Gastrocnemius medialis (tissue), 4 donors: ENCODE measurements around the gene CASP9.

Source experiments
- POLR2A ChIP-seq, 2 donors: fragments of 450-650 bp; IDR thresholded peaks; one replicate each; pipeline ENCODE4 v1.6.1; 2017; ENCODE audit warnings: antibody characterized with exemption in 2 of 2, mild to moderate bottlenecking in 2 of 2, moderate library complexity in 2 of 2
- TF ChIP-seq, protein P1 (sequence below), 5 experiments: fragments of 450-650 bp in 3 of 5; fragments of 200-600 bp in 2 of 5; sonication (generic) in 2 of 5; IDR thresholded peaks in 4 of 5; conservative IDR thresholded peaks in 1 of 5; 1 replicate in 4 of 5; 2 replicates in 1 of 5; pipeline ENCODE4 v1.5.1; 2016 to 2019; ENCODE audit warnings: antibody characterized with exemption in 5 of 5, mild to moderate bottlenecking in 3 of 5, moderate library complexity in 3 of 5

DNA sequence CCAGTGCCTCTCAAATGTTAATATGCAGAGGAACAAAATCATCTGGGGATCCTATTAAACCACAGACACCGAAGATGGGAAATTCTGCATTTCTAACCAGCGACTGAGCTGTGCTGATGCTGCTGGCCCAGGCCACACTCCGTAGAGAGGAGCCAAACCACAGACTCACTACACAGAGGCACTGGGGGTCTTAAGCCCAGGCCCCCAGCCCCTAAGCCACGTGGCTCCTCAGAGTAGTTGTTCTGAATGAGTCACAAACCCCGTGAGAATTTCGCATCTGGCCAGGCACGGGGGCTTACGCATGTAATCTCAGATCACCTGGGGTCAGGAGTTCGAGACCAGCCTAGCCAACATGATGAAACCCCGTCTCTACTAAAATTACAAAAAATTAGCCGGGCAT lies 70.3 kb downstream of the CASP9 start:
- TF ChIP-seq, protein P1, sequence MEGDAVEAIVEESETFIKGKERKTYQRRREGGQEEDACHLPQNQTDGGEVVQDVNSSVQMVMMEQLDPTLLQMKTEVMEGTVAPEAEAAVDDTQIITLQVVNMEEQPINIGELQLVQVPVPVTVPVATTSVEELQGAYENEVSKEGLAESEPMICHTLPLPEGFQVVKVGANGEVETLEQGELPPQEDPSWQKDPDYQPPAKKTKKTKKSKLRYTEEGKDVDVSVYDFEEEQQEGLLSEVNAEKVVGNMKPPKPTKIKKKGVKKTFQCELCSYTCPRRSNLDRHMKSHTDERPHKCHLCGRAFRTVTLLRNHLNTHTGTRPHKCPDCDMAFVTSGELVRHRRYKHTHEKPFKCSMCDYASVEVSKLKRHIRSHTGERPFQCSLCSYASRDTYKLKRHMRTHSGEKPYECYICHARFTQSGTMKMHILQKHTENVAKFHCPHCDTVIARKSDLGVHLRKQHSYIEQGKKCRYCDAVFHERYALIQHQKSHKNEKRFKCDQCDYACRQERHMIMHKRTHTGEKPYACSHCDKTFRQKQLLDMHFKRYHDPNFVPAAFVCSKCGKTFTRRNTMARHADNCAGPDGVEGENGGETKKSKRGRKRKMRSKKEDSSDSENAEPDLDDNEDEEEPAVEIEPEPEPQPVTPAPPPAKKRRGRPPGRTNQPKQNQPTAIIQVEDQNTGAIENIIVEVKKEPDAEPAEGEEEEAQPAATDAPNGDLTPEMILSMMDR (IDR thresholded peaks at IDR 0.05 in 4 of 5, conservative IDR thresholded peaks at IDR 0.05 in 1 of 5) = no peak
- no peak for TF ChIP-seq POLR2A (IDR thresholded peaks at IDR 0.05)
